DND-41 (cell line): ENCODE results near the gene LTB4R2.

Experiments used
- CTCF ChIP-seq: IDR thresholded peaks from 2 replicates; pipeline ENCODE4 v1.5.1; 2012; ENCODE audit warnings: borderline replicate concordance, low read length, moderate library complexity, mild to moderate bottlenecking; ENCODE audit not compliant: poor library complexity, severe bottlenecking; ENCODE audit errors: extremely low read depth
- EZH2 ChIP-seq: IDR thresholded peaks from 3 replicates; pipeline ENCODE4 v1.6.1; 2012; ENCODE audit warnings: borderline replicate concordance, low read depth, mild to moderate bottlenecking, moderate library complexity, low read length, inconsistent platforms; ENCODE audit not compliant: severe bottlenecking

DNA sequence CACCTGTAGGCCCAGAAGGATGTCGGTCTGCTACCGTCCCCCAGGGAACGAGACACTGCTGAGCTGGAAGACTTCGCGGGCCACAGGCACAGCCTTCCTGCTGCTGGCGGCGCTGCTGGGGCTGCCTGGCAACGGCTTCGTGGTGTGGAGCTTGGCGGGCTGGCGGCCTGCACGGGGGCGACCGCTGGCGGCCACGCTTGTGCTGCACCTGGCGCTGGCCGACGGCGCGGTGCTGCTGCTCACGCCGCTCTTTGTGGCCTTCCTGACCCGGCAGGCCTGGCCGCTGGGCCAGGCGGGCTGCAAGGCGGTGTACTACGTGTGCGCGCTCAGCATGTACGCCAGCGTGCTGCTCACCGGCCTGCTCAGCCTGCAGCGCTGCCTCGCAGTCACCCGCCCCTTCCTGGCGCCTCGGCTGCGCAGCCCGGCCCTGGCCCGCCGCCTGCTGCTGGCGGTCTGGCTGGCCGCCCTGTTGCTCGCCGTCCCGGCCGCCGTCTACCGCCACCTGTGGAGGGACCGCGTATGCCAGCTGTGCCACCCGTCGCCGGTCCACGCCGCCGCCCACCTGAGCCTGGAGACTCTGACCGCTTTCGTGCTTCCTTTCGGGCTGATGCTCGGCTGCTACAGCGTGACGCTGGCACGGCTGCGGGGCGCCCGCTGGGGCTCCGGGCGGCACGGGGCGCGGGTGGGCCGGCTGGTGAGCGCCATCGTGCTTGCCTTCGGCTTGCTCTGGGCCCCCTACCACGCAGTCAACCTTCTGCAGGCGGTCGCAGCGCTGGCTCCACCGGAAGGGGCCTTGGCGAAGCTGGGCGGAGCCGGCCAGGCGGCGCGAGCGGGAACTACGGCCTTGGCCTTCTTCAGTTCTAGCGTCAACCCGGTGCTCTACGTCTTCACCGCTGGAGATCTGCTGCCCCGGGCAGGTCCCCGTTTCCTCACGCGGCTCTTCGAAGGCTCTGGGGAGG is 985 bp downstream of the LTB4R2 start, which contains the start of gene LTB4R:
- TF ChIP-seq CTCF (no peak), EZH2 (no peak)
